GM21526 (cell line): Measurements from ENCODE around the gene UTS2R.

Source experiments
- ATAC-seq: cut with Tn5 transposase; IDR thresholded peaks from one replicate; pipeline ENCODE4 v1.9.1; 2021; ENCODE audit warnings: moderate library complexity; ENCODE audit not compliant: unreplicated experiment, low FRiP score

Gene UTS2R

DNA sequence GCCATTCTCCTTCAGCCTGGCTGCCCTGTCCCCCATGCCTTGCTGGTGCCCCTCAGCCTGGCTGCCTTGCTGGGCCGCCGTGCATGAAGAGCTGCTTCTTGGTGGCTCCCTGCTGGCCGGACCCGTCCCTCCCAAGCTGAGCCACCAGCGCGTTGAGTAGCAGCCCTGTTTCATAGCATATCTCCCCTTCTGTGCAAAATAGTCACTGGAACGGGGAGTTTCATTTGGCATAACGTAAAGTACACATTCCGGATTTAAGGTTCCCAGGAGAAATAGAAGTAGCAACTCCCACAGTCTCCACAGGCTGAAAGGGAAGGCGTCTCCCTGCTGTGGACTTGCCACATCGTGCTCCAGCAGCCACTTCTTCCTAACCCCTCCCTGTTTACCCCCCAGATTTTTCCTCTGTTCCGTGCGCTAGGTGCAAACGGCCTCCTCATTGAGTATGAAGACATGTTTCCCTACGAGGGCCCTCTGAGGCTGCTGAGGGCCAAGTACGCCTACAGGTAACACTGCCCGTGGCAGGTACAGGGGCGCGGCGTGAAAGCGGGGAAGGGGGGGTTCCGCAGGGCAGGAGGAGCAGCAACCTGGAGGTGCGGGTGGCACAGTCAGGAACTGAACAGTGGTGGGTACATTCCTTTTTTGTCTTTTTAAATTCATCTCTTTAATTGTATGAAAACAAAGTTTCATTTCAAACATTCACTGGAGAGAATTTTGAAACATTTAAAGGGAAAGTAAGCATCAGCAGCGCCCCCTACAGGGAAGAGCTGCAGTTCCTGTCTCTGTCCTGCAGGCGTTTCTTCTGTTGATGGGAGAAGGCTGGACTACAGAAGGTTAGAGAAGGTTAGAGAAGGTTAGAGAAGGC is 52.7 kb downstream of the UTS2R start:
- no peak for ATAC-seq

DNA sequence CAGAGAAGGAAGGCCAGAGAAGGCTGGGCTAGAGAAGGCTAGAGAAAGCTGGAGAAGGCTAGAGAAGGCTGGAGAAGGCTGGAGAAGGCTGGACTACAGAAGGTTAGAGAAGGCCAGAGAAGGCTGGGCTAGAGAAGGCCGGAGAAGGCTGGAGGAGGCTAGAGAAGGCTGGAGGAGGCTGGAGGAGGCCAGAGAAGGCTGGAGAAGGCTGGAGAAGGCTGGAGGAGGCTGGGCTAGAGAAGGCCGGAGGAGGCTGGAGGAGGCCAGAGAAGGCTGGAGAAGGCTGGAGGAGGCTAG is 53.2 kb downstream of the UTS2R start:
- ATAC-seq, result no peak
